T-helper 2 cell (primary cell): Measurements from ENCODE around the gene BARX1.
"Not testable (repeated sequence)": the region's sequence is repeated elsewhere in the genome, so short reads cannot be mapped to it uniquely, and the experiment has no call there.

Experiments used
- DNase-seq, 5 experiments: peaks; one replicate each; pipeline versions ENCODE4 v3.0.0 to v3.0.0-alpha.2; 2012 to 2022

BARX1 gene

DNA sequence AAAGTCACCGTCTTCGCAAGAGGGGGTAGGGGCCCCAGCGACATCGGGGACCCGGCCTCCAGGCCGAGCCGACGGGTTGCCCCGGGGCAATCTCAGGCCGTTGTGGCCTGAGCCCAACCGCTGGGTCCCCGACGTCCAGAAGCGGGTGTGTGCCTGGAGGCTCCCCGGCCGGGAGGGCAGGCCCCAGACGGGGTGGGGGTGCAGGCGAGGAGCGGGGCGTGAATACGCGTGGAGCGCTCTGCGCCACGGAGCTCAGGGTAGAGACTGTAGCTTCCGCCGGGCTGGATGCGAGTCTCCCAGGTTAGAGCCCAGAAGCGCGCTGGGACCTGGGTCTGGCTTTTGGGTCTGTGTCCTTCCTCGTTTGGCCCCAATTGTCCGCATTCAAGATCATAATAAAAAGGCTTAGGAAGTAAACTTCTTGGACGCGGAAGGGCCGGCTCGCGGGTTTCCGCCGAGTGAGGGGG is 3.5 kb downstream of the BARX1 start:
- DNase-seq: no peak

DNA sequence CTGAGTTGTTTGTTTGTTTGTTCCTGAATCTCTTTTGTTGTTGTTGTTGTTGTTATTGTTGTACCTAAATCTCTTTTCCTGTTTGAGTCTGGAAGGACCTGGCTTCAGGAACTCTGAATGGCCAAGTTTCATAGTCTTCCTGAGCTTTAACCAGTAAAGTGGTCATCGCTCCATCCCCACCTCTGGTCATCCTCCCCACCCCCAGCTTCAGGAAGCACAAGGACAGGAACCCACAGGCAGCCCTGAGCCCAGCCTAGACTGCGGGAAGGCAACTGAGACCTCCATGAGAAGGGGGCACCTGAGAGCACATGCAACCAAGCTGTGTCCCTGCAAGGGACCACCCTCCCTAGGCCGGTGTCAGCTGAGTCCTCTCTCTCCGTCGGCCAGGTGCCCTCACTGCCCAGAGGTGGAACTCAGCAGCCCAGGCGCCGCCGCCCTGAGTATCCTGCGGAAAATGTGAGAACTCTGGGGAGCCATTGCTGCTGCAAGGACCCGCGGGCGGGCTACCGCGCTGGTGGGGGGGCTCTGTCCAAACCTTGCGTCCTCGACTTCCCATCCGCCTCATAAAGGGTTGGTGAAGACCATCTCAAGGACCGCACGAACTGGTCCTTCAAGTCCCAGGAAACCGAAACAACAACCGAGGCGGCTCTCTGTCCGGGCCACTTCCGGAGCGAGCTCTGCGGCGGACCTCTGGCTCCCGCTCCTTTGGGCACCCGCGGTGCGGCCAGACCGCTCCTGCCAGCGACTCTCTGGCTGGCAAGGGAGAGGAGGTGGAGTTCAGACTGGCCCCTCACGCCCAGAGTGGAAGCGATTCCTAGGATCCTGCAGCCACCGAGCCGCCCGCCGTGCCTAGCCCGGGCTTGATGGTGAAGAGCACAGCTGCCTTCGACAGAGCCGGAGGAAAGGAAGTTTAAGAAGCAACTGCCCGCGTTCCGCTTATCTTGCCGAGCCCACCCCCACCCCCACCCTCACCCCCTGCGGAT is 4.2 kb downstream of the BARX1 start:
- DNase-seq: no peak

DNA sequence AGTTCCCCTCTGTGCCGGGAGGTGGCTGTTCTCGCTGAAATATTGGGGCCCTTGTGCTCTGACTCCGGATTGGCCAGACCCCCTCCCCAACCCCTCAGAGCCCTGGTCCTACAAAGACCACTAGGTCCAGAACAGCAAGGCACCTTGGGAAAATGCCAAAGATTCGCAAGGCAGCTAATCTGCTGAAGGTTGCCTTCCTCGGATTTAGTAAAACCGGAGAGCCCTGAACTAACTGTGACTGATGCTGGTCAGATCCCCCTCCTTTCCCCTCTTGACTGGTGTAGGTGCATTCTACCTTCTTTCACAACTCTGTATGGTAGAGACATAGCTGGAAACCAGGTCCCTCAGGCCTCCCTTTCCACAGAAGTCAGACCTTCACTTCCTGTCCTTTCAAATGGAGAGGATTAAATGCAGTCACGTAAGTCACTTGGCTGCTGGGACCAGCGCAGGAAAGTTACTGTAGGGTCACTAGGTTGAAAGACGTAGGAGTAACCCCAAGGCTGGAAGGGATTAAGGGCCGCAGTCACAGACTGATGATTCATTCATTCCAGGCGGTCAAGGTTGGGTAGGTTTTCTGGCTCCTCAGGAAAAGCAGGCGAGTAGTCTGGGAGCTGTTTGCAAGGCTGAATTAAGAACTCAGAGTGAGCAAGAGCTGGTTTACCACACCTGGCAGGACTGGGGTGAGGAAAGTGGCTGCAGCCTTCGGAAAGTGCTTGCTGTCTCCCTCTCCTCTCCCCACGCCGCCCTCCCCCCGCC is 5.3 kb downstream of the BARX1 start:
- no peak for DNase-seq

DNA sequence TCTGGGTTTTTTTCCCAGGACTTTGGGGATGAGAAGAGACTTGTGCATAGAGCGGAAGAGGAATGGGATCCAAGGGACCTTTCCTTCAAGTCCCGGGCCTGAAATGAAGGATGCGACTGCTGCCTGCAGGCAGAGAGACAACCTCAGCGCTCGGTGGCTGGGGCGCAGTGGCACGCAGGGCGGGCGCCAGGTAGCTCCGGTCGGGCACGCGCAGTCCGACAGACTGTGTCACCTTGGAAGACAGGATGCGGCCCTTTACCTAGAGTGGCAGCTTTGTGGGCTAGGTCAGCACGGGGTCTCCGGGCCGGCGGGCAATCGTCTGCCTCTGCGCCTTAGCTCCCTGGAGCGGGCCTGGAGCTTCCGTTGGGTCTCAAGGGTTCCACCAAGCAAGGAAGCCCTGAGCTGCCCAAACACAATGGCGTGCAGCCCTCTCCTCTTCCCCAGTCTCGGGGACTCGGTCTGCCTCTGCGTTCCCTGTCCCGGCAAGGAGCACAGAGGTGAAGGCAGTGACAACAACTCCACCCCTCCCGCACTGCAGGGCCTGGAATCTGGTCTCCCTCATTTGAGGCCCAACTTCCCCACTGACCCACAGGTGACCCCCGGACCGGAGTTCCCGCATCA is 6.0 kb downstream of the BARX1 start:
- DNase-seq: no peak

DNA sequence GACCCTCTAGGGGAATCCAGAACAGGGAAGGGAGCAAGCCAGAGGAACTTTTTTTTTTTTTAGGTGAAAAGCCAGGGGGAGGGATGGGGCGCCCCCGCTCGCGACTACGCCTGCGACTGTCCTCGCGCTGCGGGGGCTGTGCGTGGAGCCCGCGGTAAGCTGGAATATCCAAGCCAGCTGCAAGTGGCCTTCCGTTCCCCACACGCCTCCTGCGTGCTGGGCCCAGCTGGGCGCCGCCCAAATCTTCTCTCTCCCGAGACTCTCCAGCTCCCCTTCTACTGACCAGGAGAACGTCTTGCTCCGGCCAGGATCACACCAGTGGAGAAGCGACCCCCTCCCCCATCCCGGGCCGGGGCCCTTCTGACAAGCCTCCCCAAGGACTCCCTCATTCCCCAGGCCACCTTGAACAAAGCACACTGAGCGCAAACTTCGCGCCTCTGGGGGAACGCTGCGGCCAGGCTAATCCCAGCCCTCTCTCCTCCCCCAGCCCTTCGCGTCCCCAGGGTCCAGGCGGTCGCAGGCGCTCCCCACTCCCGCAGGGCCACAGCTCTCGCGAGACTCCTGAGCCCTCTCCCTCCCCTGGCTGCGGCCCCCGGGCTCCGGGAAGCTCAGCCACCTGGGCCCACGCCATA is 6.6 kb downstream of the BARX1 start:
- DNase-seq: no peak

DNA sequence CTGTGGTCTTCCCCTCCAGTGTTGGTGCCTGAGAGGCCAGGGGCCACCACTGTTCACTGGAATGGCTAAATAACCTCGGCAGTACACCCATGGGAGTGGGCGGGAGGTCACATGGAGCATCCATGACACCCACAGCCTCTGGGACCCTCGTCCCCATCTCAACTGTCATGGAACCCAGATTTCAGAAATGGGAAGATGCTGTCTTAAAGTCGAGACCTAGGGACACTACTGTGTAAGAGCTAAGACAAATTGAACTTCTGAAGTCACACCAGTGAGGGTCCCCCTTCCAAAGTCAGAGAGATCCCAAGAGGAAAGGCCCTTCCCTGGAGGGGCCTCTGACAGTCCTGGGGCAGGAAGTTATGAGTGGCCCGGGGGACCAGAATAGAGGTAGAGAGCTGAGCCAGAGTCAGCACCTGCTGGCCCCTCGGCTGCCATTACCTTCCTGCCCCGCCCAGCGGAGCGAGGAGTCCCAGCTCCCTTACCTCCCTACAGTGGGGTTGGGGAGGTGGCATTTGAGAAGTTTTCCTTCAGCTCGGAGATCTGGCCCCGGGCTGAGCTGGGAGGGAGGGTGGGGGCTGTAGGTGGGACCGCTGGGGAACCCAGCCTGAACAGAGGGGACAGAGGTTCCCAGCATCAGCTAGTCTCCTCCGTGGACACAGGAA is 7.6 kb downstream of the BARX1 start:
- DNase-seq: no peak

DNA sequence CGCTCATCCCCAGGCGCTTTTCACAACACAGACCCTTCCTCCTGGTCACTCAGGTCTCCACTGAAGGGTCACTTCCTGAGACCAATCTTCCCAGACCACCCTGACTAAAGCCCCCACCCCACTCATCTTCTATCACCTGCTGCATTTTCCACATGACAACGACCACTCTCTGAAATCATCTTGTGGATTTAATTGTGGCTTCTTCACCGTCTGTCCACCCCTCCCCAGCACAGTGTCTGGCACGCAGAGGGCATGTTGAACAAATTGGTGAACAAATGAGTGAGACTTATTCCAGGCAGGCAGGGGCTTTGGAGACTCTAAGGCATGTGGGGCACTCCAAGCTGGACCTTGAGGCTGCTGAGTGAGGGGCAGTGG is 8.8 kb downstream of the BARX1 start:
- no peak for DNase-seq

DNA sequence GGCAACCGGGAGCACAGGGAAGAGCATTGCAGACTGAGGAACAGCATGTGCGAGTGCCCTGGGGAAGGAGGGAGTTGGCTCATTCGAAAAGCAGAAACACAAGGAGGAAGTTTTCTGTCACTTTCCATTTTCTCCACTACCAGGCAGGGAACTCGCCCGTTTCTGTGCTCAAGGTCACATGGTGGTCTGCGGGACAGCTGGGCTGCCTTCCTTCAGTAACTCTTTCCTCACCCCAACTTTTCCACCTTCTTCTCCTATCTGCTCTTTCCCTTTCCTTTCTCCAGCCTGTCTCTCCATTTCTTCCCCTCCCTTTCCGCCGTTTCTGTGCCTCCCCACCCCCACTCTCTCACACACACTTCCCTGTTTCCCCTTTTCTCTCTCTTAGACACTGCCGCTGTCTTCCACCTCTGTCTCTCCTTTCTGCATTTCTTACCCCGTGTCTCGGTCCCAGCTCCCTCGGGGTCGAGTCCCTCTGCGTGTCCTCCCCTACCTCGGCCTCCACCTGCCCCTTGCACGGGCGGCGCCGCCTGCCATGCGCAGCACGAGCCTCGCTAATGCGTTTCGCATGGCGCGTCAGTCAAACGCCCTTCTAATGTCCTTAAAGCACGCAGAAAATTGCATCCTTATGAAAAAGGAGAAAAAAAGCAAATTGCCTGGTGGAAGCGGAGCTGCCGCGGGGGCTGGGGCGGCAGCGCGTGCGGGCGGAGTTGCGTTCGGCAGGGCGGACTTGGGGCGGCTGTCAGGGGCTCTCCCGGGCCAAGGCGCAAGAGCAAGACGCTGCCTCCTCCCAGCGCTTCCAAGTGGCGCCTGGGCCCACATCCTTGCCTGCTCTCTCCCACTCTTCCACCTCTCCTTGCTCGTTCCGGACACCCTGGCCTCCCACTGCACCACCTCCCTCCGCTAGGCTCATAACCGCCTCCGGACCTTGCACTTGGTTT is 9.5 kb downstream of the BARX1 start:
- no peak for DNase-seq

DNA sequence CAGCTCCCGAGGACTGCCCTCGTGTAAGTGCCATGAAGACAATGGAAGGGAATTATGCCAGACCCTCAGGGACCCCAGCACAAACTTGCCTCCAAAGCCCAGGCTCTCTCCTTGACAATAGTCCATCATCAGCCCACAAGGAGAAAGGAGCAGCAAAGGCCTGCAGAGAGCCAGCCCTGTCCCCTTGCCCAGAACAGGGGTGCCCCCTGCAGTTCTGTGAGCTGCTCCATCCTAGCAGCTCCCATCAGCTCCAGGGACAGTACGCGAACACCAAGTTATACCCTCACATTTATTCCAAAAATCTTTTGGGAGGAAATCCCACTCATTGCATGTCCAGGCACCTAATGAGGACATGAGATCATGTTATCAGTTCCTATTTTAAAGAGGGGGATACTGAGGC is 11.1 kb downstream of the BARX1 start:
- no peak for DNase-seq

DNA sequence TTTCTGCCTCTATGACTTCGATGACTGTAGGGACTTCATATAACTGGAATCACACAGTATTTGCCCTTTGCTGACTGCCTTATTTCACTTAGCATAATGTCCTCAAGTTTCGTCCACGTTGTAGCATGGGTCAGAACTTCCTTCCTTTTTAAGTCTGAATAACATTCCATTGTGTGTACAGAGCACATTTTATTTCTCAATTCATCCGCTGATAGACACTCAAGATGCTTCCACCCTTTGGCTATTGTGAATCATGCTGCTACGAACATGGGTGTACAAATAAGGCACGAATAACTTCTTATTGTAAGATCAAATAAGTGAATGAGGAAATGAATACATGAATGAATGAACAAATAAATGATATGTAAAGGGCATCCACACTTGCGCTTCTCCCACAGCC is 13.0 kb downstream of the BARX1 start:
- DNase-seq: no peak

DNA sequence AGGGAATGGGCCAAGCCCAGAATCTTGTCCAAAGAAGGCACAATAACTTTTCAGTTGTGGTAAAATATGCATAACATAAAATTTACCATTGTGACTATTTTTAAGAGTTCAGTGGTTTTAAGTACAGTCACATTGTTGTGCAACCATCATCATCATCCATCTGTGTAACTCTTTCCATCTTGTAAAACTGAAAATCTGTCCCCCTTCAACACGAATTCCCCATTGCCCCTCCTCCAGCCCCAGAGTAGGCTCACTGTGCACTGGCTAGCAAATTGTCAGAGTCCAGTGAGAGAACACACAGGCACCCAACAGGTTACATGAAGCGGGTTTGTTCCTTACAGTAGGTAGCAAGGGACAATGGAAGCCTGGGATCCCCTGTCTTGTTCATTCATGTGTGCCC is 13.7 kb downstream of the BARX1 start:
- DNase-seq: no peak

DNA sequence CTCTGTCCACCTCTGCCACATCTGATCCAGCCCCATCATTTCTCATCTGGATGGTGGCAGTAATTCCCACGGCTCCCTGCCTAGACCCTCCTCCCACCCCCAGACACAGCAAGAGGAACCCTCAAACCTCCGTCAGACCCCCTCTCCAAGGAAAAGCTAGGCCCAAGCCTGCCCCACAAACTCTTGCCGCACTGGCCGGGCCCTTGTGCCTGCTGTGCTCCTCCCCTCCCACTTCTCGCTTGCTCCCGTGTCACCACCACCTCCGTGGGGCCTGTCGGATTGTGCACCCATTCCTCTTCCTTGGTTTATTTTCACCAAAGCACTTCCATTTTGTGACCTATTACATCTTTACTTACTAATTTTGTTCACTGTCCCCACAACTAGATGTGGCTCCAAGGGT is 14.2 kb downstream of the BARX1 start:
- no peak for DNase-seq

DNA sequence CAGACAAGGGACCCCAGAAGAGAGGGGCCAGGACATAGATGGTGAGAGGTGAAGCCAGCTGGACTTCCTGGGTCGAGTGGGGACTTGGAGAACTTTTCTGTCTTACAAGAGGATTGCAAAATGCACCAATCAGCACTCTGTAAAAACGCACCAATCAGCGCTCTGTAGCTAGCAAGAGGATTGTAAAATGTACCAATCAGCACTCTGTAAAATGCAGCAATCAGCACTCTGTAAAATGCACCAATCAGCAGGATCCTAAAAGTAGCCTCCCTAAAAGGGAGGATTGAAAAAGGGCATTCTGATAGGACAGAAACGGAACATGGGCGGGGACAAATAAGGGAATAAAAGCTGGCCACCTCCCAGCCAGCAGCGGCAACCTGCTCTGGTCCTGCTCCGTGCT is 15.6 kb downstream of the BARX1 start:
- not testable (repeated sequence) for DNase-seq

DNA sequence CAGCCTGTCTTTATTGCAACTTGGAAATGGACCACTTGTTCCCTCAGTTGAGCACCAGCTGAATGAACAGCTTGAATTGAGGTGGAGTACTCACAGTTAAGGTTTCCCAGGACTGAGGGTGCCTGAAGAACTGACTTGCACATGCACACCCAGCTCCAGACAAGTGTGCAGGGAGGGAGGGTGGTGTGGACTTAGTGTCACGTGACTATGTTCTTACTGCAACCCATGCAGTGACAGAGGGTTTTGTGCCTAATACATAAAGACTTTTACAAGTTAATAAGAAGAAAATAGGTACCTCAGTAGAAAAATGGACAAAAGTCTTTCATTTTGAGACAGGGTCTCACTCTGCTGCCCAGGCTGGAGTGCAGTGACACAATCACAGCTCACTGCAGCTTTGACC is 18.0 kb downstream of the BARX1 start:
- no peak for DNase-seq

DNA sequence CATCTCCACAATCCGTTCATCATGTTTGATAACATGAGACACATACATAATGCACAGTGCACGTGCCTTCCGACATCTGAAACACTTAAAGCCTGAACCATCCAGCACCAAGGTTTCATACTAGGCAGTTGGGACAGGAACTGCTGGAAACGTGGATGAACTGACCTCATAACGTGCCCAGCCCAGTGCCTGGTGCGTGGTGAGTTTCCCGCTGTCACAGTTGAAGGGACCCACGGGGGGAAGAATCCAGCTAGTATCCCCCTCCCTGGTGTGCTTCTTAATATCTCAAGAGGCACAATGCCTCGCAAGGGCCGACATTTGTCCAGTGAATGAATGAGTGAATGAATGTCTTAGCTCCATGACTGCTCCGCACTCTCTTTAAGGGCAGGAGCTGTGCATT is 23.2 kb downstream of the BARX1 start:
- DNase-seq: no peak

DNA sequence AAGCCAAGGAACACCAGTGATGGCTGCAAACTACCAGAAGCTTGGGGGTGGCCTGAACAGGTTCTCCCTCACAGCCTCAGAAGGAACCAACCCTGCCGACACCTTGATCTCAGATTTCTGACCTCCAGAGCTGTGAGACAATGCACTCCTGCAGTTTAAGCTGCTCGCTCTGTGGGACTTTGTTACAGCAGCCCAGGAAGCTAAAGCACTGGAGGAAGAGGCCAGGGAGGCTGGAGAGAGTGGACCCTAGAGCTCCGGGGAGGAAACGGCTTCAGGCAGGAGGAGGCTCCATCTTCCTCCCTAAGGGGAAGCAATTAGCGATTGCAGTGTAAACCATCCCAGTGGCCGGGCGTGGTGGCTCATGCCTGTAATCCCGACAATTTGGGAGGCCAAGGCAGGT is 25.1 kb downstream of the BARX1 start:
- no peak for DNase-seq

DNA sequence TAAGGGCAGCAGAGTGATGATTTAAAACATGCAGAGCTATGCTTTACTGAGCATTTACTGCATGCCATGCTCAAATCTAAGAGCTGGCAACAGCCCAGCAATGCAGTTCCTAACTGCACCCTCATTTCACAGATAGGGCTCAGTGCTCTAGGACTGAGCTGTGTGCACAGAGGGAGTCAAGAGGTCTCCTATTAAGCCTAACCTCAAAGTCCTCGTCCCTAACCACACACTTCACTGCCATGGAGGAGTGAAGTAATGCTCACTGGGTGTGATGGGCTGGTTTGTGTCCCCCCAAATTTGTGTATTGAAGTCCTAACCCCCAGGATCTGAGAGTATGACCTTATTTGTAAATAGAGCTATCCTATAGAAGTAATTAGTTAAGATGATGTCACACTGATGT is 25.9 kb downstream of the BARX1 start:
- no peak for DNase-seq

DNA sequence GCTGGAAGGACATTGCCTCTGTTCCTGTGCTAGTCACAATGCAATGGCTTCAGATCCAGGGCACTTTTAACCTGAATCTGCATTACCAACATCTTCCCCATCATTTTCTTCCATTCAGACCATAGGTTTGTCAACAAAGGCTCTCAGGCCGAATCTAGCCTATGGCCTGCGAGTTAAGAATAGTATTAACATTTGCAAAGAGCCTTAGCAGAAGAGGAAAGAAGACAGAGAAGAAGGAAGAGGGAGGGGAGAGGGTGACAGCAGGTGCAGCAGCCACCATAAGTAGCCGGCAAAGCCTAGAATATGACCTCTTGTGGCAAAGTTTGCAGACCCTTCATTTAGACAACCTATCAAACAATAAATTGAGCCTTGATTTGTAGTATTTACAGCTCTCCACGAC is 32.6 kb downstream of the BARX1 start:
- no peak for DNase-seq

DNA sequence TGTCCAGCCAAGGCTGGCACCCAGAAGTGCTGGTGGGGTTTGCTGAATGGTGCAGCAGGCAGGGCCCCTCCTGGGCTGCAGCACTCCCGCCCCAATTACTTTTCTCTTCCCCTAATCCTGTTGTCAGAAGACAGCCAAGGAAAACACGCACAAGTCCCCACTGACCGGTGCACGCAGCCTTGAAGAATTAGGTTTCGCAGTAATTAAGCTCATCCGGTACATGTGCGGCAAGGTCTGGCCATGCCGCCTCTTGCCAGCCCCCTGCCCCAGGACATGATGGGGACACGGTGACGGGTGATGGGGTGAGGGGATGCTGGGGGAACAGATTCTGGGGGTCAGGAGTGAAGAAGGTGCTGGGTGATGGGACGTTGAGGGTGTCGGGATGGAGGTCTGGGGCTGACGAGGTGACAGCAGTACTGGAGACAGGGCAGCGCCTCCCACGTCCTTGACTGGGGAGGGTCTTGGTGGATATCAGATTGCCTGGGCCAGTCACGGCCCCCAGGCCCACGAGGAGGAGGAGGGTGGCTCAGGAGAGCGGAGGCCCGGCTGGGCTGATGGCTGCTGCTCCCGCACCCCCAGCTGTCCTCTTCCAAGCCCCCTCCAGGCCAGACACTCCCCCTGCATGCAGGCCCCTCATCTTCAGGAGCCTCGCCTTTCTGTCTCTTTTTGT is 34.9 kb downstream of the BARX1 start:
- no peak for DNase-seq

DNA sequence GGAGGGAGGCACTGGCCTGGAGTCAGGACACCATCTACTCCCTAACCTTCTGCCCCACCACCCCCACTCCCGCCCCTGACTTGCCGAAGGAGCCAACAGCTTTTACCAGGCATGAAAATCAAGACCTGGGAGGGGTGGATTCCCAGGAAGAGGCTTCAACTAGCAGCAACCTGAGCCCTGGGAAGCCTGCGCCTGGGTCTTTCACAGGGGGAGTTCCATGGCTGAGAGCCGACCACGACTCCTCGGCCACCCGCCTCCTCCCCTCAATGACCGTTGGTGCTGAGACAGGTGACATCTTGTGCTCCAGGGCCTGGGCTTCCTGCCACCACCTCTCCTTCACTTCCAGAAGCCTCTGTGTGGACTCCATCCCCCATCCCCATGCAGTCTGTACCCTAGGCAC is 37.1 kb downstream of the BARX1 start:
- DNase-seq: no peak
